PC-9 (cell line): ENCODE data around the gene COL27A1. TPM values are rescaled to one million over a fixed set of nuclear protein-coding genes. Genes with fewer than 3 reads are reported as not detected.

ENCODE experiments used
- BruUV-seq: library from RNA; stranded (reverse); fragments of 400-500 nt; replicated peaks from 2 replicates; lab custom pipeline; 2021; lab: Mats Ljungman, UMichigan
- CTCF ChIA-PET: fragments of 300-600 bp; sonication (Branson Sonifier 250); formaldehyde crosslinking; loops from one replicate; lab custom pipeline; 2022; ENCODE audit warnings: antibody characterized with exemption; lab: Charles Lee
- POLR2A ChIA-PET: fragments of 300-600 bp; sonication (Branson Sonifier 250); formaldehyde crosslinking; loops from one replicate; lab custom pipeline; 2022; ENCODE audit warnings: antibody characterized with exemption; ENCODE audit not compliant: unreplicated experiment; lab: Charles Lee
- DNase-seq, 2 experiments: peaks; one replicate each; pipeline versions ENCODE4 v3.0.0 to v3.0.0-alpha.2; 2015 to 2022; ENCODE audit warnings: mixed read lengths in 1 of 2
- H2AFZ ChIP-seq: fragments of 200-600 bp; sonication (generic); 2 replicates; pipeline ENCODE4 v1.8.1; 2017; ENCODE audit warnings: antibody characterized with exemption
- H3F3A ChIP-seq: fragments of 200-600 bp; sonication (generic); 2 replicates; pipeline ENCODE4 v1.8.1; 2017; ENCODE audit warnings: antibody characterized with exemption, mild to moderate bottlenecking, low read depth; ENCODE audit not compliant: insufficient read depth
- H3K27ac ChIP-seq: fragments of 200-600 bp; sonication (generic); 2 replicates; pipeline ENCODE4 v1.6.1; 2016; ENCODE audit warnings: mixed run types
- H3K27me3 ChIP-seq: fragments of 200-600 bp; sonication (generic); 2 replicates; pipeline ENCODE4 v1.6.1; 2016; ENCODE audit warnings: low read depth, mixed run types; ENCODE audit not compliant: insufficient read depth
- H3K36me3 ChIP-seq: fragments of 200-600 bp; sonication (generic); 2 replicates; pipeline ENCODE4 v1.6.1; 2016; ENCODE audit warnings: low read depth, mixed run types
- H3K4me1 ChIP-seq: fragments of 200-600 bp; sonication (generic); replicated peaks from 2 replicates; pipeline ENCODE4 v1.6.1; 2016; ENCODE audit warnings: mixed run types; ENCODE audit not compliant: insufficient read depth
- H3K4me2 ChIP-seq: fragments of 200-600 bp; sonication (generic); 2 replicates; pipeline ENCODE4 v1.6.1; 2017; ENCODE audit warnings: mixed run types
- H3K4me3 ChIP-seq: fragments of 200-600 bp; sonication (generic); 2 replicates; pipeline ENCODE4 v1.6.1; 2016; ENCODE audit warnings: mixed run types
- H3K79me2 ChIP-seq: fragments of 200-600 bp; sonication (generic); 2 replicates; pipeline ENCODE4 v1.6.1; 2017; ENCODE audit warnings: low read depth, mixed run types
- H3K9me2 ChIP-seq: fragments of 200-600 bp; sonication (generic); 2 replicates; pipeline ENCODE4 v1.8.1; 2017; ENCODE audit warnings: mild to moderate bottlenecking; ENCODE audit not compliant: insufficient read depth
- H3K9me3 ChIP-seq: fragments of 200-600 bp; sonication (generic); 2 replicates; pipeline ENCODE4 v1.8.1; 2016; ENCODE audit warnings: low read depth; ENCODE audit not compliant: insufficient read depth
- H4K20me1 ChIP-seq: fragments of 200-600 bp; sonication (generic); 2 replicates; pipeline ENCODE4 v1.8.1; 2017; ENCODE audit not compliant: insufficient read depth
- CTCF ChIP-seq: fragments of 200-600 bp; sonication (generic); conservative IDR thresholded peaks from 2 replicates; pipeline ENCODE4 v1.6.1; 2017; ENCODE audit warnings: mixed run types, antibody characterized with exemption, mild to moderate bottlenecking, moderate library complexity
- EZH2 ChIP-seq: fragments of 200-600 bp; sonication (generic); IDR thresholded peaks from 2 replicates; pipeline ENCODE4 v1.8.0; 2017; ENCODE audit warnings: antibody characterized with exemption, low read depth
- intact Hi-C: fragments of 100-400 bp; cut with micrococcal nuclease; formaldehyde crosslinking; loops from one replicate; pipeline ENCODE4 v1.10.0; 2022; ENCODE audit not compliant: unreplicated experiment
- total RNA-seq: library from RNA; stranded (reverse); gene quantifications from 2 replicates; pipeline ENCODE4 v1.2.3, GENCODE V29; 2021

The COL27A1 gene
- total RNA-seq, 1 experiment from 2014 or later: 0.39 TPM

GRCh38 chr9:114161513-114161912 lies 6.2 kb downstream of the COL27A1 start:
- Histone ChIP-seq H3K4me3 (no peak overlapping the region), H3K9me2 (no peaks in the 10 kb centered on the region), H3K4me1 (no peaks in the 10 kb centered on the region), H4K20me1 (no peaks in the 10 kb centered on the region), H3K27me3 (peaks cover 8% of the 10 kb centered on the region), H2AFZ (no peak overlapping the region), H3F3A (no peaks in the 10 kb centered on the region), H3K36me3 (no peaks in the 10 kb centered on the region), H3K79me2 (no peaks in the 10 kb centered on the region), H3K9me3 (no peaks in the 10 kb centered on the region), H3K4me2 (no peak overlapping the region), H3K27ac (no peak overlapping the region)
- TF ChIP-seq EZH2 (no peak), CTCF (no peak)
- POLR2A ChIA-PET: no interaction called here
- no peak for DNase-seq
- BruUV-seq: no TSS peak
- CTCF ChIA-PET: no interaction called here
- intact Hi-C loops: no loop called here

- intact Hi-C loops: no loop called here
- Histone ChIP-seq H3K36me3 (no peaks in the 10 kb centered on the region), H3K9me2 (no peaks in the 10 kb centered on the region), H4K20me1 (no peaks in the 10 kb centered on the region), H3K9me3 (no peaks in the 10 kb centered on the region), H3K79me2 (no peaks in the 10 kb centered on the region), H3K27me3 (peaks cover 5% of the 10 kb centered on the region), H3K4me2 (no peak overlapping the region), H3K27ac (no peak overlapping the region), H2AFZ (no peak overlapping the region), H3K4me3 (no peak overlapping the region), H3K4me1 (no peaks in the 10 kb centered on the region), H3F3A (no peaks in the 10 kb centered on the region)
- BruUV-seq: no TSS peak
- CTCF ChIA-PET: interaction anchor here (0.7 kb wide), 1 partner anchor 242 kb away, joined by 4 read pairs; no protein-coding TSS in a partner anchor
- DNase-seq: peak in 1 of 2 experiments; percentile 19
- TF ChIP-seq CTCF: no peak
- TF ChIP-seq EZH2: no peak
- POLR2A ChIA-PET: no interaction called here
These were observed 8.2 kb downstream of the COL27A1 start for GRCh38 chr9:114163517-114163951.

- intact Hi-C loops: no loop called here
- POLR2A ChIA-PET: no interaction called here
- H3F3A ChIP-seq: no peaks in the 10 kb centered on the region
- no peaks in the 10 kb centered on the region for H3K9me2 ChIP-seq
- H3K27ac ChIP-seq: no peak overlapping the region
- H3K4me3 ChIP-seq: no peak overlapping the region
- TF ChIP-seq EZH2 (no peak), CTCF (no peak)
- BruUV-seq: no TSS peak
- no peaks in the 10 kb centered on the region for H3K79me2 ChIP-seq
- no peaks in the 10 kb centered on the region for H4K20me1 ChIP-seq
- no peaks in the 10 kb centered on the region for H3K9me3 ChIP-seq
- no peaks in the 10 kb centered on the region for H3K36me3 ChIP-seq
- no peak for DNase-seq
- H3K27me3 ChIP-seq: peaks cover 3% of the 10 kb centered on the region
- no peak overlapping the region for H3K4me2 ChIP-seq
- no peak overlapping the region for H2AFZ ChIP-seq
- CTCF ChIA-PET: interaction anchor here (0.7 kb wide), 1 partner anchor 9 kb away, joined by 3 read pairs; the partner anchor contains the start of gene COL27A1
- no peaks in the 10 kb centered on the region for H3K4me1 ChIP-seq
These were observed 9.0 kb downstream of the COL27A1 start for GRCh38 chr9:114164191-114164794.
